HepG2 (cell line): ENCODE measurements around the gene SDR39U1. TPM values are rescaled to one million over a fixed set of nuclear protein-coding genes. Genes with fewer than 3 reads are reported as not detected.
A peak's percentile ranks its signal among the peaks of the same experiment; 100 is the strongest.

Experiments
- ESRRA ChIP-seq: sonication (generic); formaldehyde crosslinking; IDR thresholded peaks from 2 replicates; pipeline ENCODE4 v1.5.1; 2020; ENCODE audit warnings: mild to moderate bottlenecking, low read depth, missing genetic modification reagents
- FIP1L1 ChIP-seq: fragments of 200-400 bp; formaldehyde crosslinking; IDR thresholded peaks from 2 replicates; pipeline ENCODE4 v1.6.1; 2018; ENCODE audit warnings: low read depth, mild to moderate bottlenecking, low read length, moderate library complexity, borderline replicate concordance; ENCODE audit not compliant: insufficient read depth
- KDM1A ChIP-seq: IDR thresholded peaks from 2 replicates; pipeline ENCODE4 v1.6.1; 2016; ENCODE audit warnings: missing compliant biosample characterization
- RORA ChIP-seq: sonication (generic); formaldehyde crosslinking; IDR thresholded peaks from 2 replicates; pipeline ENCODE4 v1.5.0; 2020; ENCODE audit warnings: mild to moderate bottlenecking, missing genetic modification reagents, moderate library complexity
- SATB2 ChIP-seq: sonication (generic); formaldehyde crosslinking; IDR thresholded peaks from 2 replicates; pipeline ENCODE4 v1.5.0; 2020; ENCODE audit warnings: missing genetic modification reagents
- ZFP62 ChIP-seq: sonication (generic); formaldehyde crosslinking; IDR thresholded peaks from 2 replicates; pipeline ENCODE4 v1.4.0; 2020; ENCODE audit warnings: missing genetic modification reagents
- ZNF674 ChIP-seq: sonication (generic); formaldehyde crosslinking; IDR thresholded peaks from 2 replicates; pipeline ENCODE4 v1.5.0; 2020; ENCODE audit warnings: low read depth, mild to moderate bottlenecking, missing genetic modification reagents
- ZNF839 ChIP-seq: sonication (generic); formaldehyde crosslinking; IDR thresholded peaks from 2 replicates; pipeline ENCODE4 v1.4.0; 2020; ENCODE audit warnings: missing genetic modification reagents, mild to moderate bottlenecking, borderline replicate concordance
- ZSCAN25 ChIP-seq: sonication (generic); formaldehyde crosslinking; IDR thresholded peaks from 2 replicates; pipeline ENCODE4 v1.8.0; 2022; ENCODE audit warnings: mild to moderate bottlenecking, missing genetic modification reagents
- polyA plus RNA-seq, 8 experiments: library from polyadenylated mRNA; depleted of rRNA in 3 of 8; stranded (reverse) in 7 of 8; unstranded in 1 of 8; fragments of >200 nt; fragmentation: Illumina TruSeq in 4 of 8; extraction: Trizol in 4 of 8; gene quantifications; 2 replicates each; pipeline versions ENCODE4 v1.2.1 to v1.2.3, GENCODE V29; 2011 to 2016; ENCODE audit warnings: low read depth in 4 of 8, missing spikeins in 1 of 8, mixed read lengths in 1 of 8; ENCODE audit not compliant: insufficient read depth in 1 of 8
- total RNA-seq, 5 experiments: library from RNA; depleted of rRNA; stranded (reverse); fragments of >200 nt; fragmentation: Illumina TruSeq; extraction: Trizol; gene quantifications; 2 replicates each; pipeline ENCODE4 v1.2.3, GENCODE V29; 2016; ENCODE audit warnings: low read depth in 1 of 5
- TF ChIP-seq, protein P1 (sequence below): sonication (generic); formaldehyde crosslinking; IDR thresholded peaks from 2 replicates; pipeline ENCODE4 v1.5.1; 2020; ENCODE audit warnings: mild to moderate bottlenecking, moderate library complexity, missing genetic modification reagents
- TF ChIP-seq, protein P2 (sequence below): sonication (generic); formaldehyde crosslinking; IDR thresholded peaks from 2 replicates; pipeline ENCODE4 v1.4.0; 2020; ENCODE audit warnings: missing genetic modification reagents
- TF ChIP-seq, protein P3 (sequence below): sonication (generic); formaldehyde crosslinking; IDR thresholded peaks from 2 replicates; pipeline ENCODE4 v1.9.0; 2021; ENCODE audit warnings: mild to moderate bottlenecking, missing genetic modification reagents
- TF ChIP-seq, protein P4 (sequence below): sonication (generic); formaldehyde crosslinking; IDR thresholded peaks from 2 replicates; pipeline ENCODE4 v1.5.1; 2020; ENCODE audit warnings: missing genetic modification reagents, mild to moderate bottlenecking, borderline replicate concordance

The SDR39U1 gene
- total and polyA plus RNA-seq, 2 of the 13 experiments (the other 11 are each of a cell fraction or from before 2014, with no cell fraction given): 34.4 to 129 TPM

DNA sequence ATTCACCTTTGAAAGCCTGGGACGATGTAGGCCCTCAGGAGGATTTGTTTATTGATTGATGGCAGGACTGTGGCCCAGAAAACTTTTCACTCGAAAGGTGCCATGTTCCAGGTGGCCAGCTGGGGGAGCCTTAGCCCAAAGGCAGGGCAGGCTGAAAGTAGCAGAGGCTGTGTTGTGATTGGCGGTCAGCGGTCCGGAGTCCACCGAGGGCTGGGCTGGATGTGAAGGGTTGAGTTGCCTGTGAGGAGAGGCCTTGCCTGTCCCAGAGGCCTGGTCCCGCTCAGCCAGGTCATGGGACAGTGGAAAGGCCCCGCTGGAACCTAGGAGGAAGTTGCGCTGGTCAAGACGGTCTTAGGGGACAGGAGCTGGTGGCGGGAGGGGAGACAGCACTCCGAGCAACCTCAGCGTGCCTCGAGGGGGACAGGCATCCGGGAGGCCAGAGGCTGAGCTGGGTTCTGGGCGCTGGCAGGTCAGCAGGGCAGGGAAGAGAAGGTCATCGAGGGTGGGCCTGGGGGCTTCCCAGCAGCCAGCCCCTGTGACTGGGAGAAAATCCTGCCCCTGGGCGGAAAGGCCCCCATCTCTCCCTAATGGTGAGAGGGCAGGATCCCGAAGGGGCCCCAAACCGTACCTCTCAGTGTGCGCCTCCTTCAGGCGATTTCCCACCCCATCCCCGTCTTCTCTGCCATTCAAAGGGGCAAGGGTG, 39.2 kb upstream of the SDR39U1 start (continued):
- TF ChIP-seq, protein P1, sequence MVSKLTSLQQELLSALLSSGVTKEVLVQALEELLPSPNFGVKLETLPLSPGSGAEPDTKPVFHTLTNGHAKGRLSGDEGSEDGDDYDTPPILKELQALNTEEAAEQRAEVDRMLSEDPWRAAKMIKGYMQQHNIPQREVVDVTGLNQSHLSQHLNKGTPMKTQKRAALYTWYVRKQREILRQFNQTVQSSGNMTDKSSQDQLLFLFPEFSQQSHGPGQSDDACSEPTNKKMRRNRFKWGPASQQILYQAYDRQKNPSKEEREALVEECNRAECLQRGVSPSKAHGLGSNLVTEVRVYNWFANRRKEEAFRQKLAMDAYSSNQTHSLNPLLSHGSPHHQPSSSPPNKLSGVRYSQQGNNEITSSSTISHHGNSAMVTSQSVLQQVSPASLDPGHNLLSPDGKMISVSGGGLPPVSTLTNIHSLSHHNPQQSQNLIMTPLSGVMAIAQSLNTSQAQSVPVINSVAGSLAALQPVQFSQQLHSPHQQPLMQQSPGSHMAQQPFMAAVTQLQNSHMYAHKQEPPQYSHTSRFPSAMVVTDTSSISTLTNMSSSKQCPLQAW (CRISPR knock-in tag): peak; percentile 94; the same call in 1 of the 2 replicates
- TF ChIP-seq ESRRA (CRISPR knock-in tag): peak; percentile 54; the same call in 1 of the 2 replicates
- TF ChIP-seq, protein P2, sequence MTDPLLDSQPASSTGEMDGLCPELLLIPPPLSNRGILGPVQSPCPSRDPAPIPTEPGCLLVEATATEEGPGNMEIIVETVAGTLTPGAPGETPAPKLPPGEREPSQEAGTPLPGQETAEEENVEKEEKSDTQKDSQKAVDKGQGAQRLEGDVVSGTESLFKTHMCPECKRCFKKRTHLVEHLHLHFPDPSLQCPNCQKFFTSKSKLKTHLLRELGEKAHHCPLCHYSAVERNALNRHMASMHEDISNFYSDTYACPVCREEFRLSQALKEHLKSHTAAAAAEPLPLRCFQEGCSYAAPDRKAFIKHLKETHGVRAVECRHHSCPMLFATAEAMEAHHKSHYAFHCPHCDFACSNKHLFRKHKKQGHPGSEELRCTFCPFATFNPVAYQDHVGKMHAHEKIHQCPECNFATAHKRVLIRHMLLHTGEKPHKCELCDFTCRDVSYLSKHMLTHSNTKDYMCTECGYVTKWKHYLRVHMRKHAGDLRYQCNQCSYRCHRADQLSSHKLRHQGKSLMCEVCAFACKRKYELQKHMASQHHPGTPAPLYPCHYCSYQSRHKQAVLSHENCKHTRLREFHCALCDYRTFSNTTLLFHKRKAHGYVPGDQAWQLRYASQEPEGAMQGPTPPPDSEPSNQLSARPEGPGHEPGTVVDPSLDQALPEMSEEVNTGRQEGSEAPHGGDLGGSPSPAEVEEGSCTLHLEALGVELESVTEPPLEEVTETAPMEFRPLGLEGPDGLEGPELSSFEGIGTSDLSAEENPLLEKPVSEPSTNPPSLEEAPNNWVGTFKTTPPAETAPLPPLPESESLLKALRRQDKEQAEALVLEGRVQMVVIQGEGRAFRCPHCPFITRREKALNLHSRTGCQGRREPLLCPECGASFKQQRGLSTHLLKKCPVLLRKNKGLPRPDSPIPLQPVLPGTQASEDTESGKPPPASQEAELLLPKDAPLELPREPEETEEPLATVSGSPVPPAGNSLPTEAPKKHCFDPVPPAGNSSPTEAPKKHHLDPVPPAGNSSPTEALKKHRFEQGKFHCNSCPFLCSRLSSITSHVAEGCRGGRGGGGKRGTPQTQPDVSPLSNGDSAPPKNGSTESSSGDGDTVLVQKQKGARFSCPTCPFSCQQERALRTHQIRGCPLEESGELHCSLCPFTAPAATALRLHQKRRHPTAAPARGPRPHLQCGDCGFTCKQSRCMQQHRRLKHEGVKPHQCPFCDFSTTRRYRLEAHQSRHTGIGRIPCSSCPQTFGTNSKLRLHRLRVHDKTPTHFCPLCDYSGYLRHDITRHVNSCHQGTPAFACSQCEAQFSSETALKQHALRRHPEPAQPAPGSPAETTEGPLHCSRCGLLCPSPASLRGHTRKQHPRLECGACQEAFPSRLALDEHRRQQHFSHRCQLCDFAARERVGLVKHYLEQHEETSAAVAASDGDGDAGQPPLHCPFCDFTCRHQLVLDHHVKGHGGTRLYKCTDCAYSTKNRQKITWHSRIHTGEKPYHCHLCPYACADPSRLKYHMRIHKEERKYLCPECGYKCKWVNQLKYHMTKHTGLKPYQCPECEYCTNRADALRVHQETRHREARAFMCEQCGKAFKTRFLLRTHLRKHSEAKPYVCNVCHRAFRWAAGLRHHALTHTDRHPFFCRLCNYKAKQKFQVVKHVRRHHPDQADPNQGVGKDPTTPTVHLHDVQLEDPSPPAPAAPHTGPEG (CRISPR knock-in tag): no peak
- peak; percentile 85; the same call in 1 of the 2 replicates for TF ChIP-seq ZSCAN25 (CRISPR knock-in tag)
- TF ChIP-seq, protein P3, sequence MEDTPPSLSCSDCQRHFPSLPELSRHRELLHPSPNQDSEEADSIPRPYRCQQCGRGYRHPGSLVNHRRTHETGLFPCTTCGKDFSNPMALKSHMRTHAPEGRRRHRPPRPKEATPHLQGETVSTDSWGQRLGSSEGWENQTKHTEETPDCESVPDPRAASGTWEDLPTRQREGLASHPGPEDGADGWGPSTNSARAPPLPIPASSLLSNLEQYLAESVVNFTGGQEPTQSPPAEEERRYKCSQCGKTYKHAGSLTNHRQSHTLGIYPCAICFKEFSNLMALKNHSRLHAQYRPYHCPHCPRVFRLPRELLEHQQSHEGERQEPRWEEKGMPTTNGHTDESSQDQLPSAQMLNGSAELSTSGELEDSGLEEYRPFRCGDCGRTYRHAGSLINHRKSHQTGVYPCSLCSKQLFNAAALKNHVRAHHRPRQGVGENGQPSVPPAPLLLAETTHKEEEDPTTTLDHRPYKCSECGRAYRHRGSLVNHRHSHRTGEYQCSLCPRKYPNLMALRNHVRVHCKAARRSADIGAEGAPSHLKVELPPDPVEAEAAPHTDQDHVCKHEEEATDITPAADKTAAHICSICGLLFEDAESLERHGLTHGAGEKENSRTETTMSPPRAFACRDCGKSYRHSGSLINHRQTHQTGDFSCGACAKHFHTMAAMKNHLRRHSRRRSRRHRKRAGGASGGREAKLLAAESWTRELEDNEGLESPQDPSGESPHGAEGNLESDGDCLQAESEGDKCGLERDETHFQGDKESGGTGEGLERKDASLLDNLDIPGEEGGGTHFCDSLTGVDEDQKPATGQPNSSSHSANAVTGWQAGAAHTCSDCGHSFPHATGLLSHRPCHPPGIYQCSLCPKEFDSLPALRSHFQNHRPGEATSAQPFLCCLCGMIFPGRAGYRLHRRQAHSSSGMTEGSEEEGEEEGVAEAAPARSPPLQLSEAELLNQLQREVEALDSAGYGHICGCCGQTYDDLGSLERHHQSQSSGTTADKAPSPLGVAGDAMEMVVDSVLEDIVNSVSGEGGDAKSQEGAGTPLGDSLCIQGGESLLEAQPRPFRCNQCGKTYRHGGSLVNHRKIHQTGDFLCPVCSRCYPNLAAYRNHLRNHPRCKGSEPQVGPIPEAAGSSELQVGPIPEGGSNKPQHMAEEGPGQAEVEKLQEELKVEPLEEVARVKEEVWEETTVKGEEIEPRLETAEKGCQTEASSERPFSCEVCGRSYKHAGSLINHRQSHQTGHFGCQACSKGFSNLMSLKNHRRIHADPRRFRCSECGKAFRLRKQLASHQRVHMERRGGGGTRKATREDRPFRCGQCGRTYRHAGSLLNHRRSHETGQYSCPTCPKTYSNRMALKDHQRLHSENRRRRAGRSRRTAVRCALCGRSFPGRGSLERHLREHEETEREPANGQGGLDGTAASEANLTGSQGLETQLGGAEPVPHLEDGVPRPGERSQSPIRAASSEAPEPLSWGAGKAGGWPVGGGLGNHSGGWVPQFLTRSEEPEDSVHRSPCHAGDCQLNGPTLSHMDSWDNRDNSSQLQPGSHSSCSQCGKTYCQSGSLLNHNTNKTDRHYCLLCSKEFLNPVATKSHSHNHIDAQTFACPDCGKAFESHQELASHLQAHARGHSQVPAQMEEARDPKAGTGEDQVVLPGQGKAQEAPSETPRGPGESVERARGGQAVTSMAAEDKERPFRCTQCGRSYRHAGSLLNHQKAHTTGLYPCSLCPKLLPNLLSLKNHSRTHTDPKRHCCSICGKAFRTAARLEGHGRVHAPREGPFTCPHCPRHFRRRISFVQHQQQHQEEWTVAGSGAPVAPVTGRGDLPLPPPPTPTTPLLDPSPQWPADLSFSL (CRISPR knock-in tag): no peak
- no peak for TF ChIP-seq FIP1L1
- no peak for TF ChIP-seq ZFP62 (CRISPR knock-in tag)
- peak; percentile 62; the same call in 1 of the 2 replicates for TF ChIP-seq SATB2
- TF ChIP-seq RORA (CRISPR knock-in tag): no peak
- no peak for TF ChIP-seq ZNF674 (CRISPR knock-in tag)
- TF ChIP-seq KDM1A (CRISPR knock-in tag): 0 out of 2 replicates have a peak, but pooled peaks have one; percentile 43
- TF ChIP-seq, protein P4, sequence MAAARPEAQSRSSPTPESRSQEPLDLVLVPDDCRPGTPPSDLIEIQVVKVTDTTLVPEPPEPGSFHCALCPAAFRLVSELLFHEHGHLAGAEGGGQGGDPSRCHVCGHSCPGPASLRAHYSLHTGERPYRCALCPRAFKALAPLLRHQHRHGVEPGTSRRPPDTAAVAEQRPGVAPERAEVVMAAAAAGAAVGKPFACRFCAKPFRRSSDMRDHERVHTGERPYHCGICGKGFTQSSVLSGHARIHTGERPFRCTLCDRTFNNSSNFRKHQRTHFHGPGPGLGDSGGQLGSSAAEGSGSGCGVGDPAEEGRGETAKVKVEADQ (CRISPR knock-in tag): peak; percentile 97
- peak; percentile 88; the same call in 1 of the 2 replicates for TF ChIP-seq ZNF839 (CRISPR knock-in tag)
